Endothelial cell of umbilical vein (primary cell): Measurements from ENCODE around the gene CD48. TPM values are rescaled to one million over a fixed set of nuclear protein-coding genes. Genes with fewer than 3 reads are reported as not detected.

Experiments
- BruUV-seq: library from RNA; stranded (reverse); fragments of 400-500 nt; replicated peaks from 2 replicates; lab custom pipeline; 2021; lab: Mats Ljungman, UMichigan
- CTCF ChIA-PET: fragments of 300-600, 350-600 bp; sonication (Branson Sonifier 250); formaldehyde crosslinking; loops from one replicate; lab custom pipeline; 2021; ENCODE audit warnings: antibody characterized with exemption, inconsistent platforms; lab: Charles Lee
- POLR2A ChIA-PET: fragments of 300-600, 350-600 bp; sonication (Branson Sonifier 250); formaldehyde crosslinking; loops from one replicate; lab custom pipeline; 2021; ENCODE audit warnings: antibody characterized with exemption, inconsistent platforms; lab: Charles Lee
- DNase-seq: peaks from one replicate; pipeline ENCODE4 v3.0.0-alpha.2; 2011; ENCODE audit warnings: low read depth, low spot score
- FAIRE-seq: peaks from 2 replicates; lab custom pipeline; 2011; peaks lifted over from hg19 to GRCh38; lab: Jason Lieb, UNC
- H2AFZ ChIP-seq: 2 replicates; pipeline ENCODE4 v1.6.0; 2012; ENCODE audit warnings: low read depth, low read length, control low read depth, inconsistent platforms
- H3K27ac ChIP-seq: 2 replicates; pipeline ENCODE4 v1.5.1; 2011; ENCODE audit warnings: low read depth, mild to moderate bottlenecking, control low read depth, low read length, moderate library complexity; ENCODE audit not compliant: insufficient read depth
- H3K27me3 ChIP-seq, 2 experiments: 2 replicates each; pipeline versions ENCODE4 v1.6.0 to v1.6.1; 2011; ENCODE audit warnings: low read length in 2 of 2, mixed read lengths in 1 of 2; ENCODE audit not compliant: control insufficient read depth in 2 of 2, insufficient read depth in 2 of 2
- H3K36me3 ChIP-seq, 2 experiments: 2 replicates in 1 of 2; 3 replicates in 1 of 2; pipeline ENCODE4 v1.5.1; 2011; ENCODE audit warnings: low read length in 2 of 2, mild to moderate bottlenecking in 1 of 2, moderate library complexity in 1 of 2; ENCODE audit not compliant: control insufficient read depth in 2 of 2, insufficient read depth in 2 of 2; ENCODE audit errors: extremely low read depth in 1 of 2
- H3K4me1 ChIP-seq: 3 replicates; pipeline ENCODE4 v1.5.1; 2011; ENCODE audit warnings: mild to moderate bottlenecking, low read length; ENCODE audit not compliant: control insufficient read depth, insufficient read depth; ENCODE audit errors: extremely low read depth
- H3K4me2 ChIP-seq: 2 replicates; pipeline ENCODE4 v1.6.1; 2011; ENCODE audit warnings: low read length, control low read depth, mixed read lengths; ENCODE audit not compliant: insufficient read depth
- H3K4me3 ChIP-seq, 3 experiments: fragments of 200-600 bp in 1 of 3; sonication (generic), shearing (Covaris generic) in 1 of 3; replicated peaks in 1 of 3; 2 replicates each; pipeline ENCODE4 v1.5.1; 2011 to 2016; ENCODE audit warnings: control low read depth in 3 of 3, low read length in 3 of 3, mild to moderate bottlenecking in 2 of 3, inconsistent platforms in 1 of 3, low read depth in 1 of 3, moderate library complexity in 1 of 3; ENCODE audit not compliant: insufficient read depth in 1 of 3
- H3K79me2 ChIP-seq: 2 replicates; pipeline ENCODE4 v1.6.0; 2012; ENCODE audit warnings: low read length, inconsistent platforms; ENCODE audit not compliant: control insufficient read depth, insufficient read depth
- H3K9ac ChIP-seq: replicated peaks from 2 replicates; pipeline ENCODE3; 2011; ENCODE audit warnings: low read length, control low read depth; ENCODE audit not compliant: insufficient read depth; ENCODE audit errors: extremely low read depth
- H3K9me1 ChIP-seq: replicated peaks from 3 replicates; pipeline ENCODE4 v1.6.0; 2011; ENCODE audit warnings: mild to moderate bottlenecking, low read length; ENCODE audit not compliant: control insufficient read depth, insufficient read depth; ENCODE audit errors: extremely low read depth
- H3K9me3 ChIP-seq: replicated peaks from 2 replicates; pipeline ENCODE4 v1.5.1; 2012; ENCODE audit warnings: low read length, inconsistent platforms; ENCODE audit not compliant: control insufficient read depth, insufficient read depth
- H4K20me1 ChIP-seq: replicated peaks from 2 replicates; pipeline ENCODE3; 2011; ENCODE audit warnings: mild to moderate bottlenecking, low read length; ENCODE audit not compliant: control insufficient read depth, insufficient read depth; ENCODE audit errors: extremely low read depth
- CTCF ChIP-seq, 2 donors: IDR thresholded peaks; 1 replicate in 1 of 2; 2 replicates in 1 of 2; pipeline ENCODE4 v1.5.1; 2011; ENCODE audit warnings: low read length in 2 of 2, mild to moderate bottlenecking in 2 of 2, moderate library complexity in 2 of 2, control low read depth in 1 of 2, inconsistent platforms in 1 of 2, low read depth in 1 of 2; ENCODE audit not compliant: insufficient read depth in 1 of 2; ENCODE audit errors: extremely low read depth in 1 of 2
- EZH2 ChIP-seq: IDR thresholded peaks from 2 replicates; pipeline ENCODE4 v1.6.1; 2012; ENCODE audit warnings: borderline replicate concordance, low read depth, mild to moderate bottlenecking, moderate library complexity, low read length, inconsistent platforms; ENCODE audit not compliant: severe bottlenecking
- FOS ChIP-seq: IDR thresholded peaks from 2 replicates; pipeline ENCODE4 v1.6.1; 2011; ENCODE audit warnings: mild to moderate bottlenecking, low read length, moderate library complexity, borderline replicate concordance; ENCODE audit not compliant: insufficient read depth
- GATA2 ChIP-seq: IDR thresholded peaks from 2 replicates; pipeline ENCODE4 v1.7.0; 2011; ENCODE audit warnings: low read depth, mild to moderate bottlenecking, moderate library complexity, mixed read lengths, low read length; ENCODE audit not compliant: insufficient read length, insufficient read depth
- JUN ChIP-seq: IDR thresholded peaks from 2 replicates; pipeline ENCODE4 v1.6.1; 2011; ENCODE audit warnings: borderline replicate concordance, low read depth; ENCODE audit not compliant: insufficient read length, insufficient read depth
- MAX ChIP-seq: IDR thresholded peaks from 2 replicates; pipeline ENCODE4 v1.6.1; 2011; ENCODE audit not compliant: insufficient read depth, insufficient read length
- MYC ChIP-seq: IDR thresholded peaks from one replicate; pipeline ENCODE4 v1.6.1; 2011; ENCODE audit warnings: mild to moderate bottlenecking, low read depth, low read length
- POLR2A ChIP-seq: IDR thresholded peaks from 2 replicates; pipeline ENCODE4 v1.6.1; 2012; ENCODE audit warnings: low read depth, mild to moderate bottlenecking, control low read depth, low read length
- POLR2AphosphoS5 ChIP-seq: IDR thresholded peaks from 2 replicates; pipeline ENCODE4 v1.6.1; 2012; ENCODE audit warnings: low read depth, mild to moderate bottlenecking, control low read depth, low read length, moderate library complexity; ENCODE audit not compliant: insufficient read depth
- dilution Hi-C: fragments of 300-500 bp; cut with MboI; formaldehyde crosslinking; loops from one replicate; pipeline ENCODE4 v1.15.0; 2019; ENCODE audit warnings: low sequenced_read_pairs; ENCODE audit not compliant: extremely low pct_ligation_motif_present
- intact Hi-C: fragments of 100-400 bp; cut with micrococcal nuclease; formaldehyde crosslinking; loops from one replicate; pipeline ENCODE4 v1.10.0; 2022
- polyA plus RNA-seq, 4 experiments: library from polyadenylated mRNA; depleted of rRNA in 3 of 4; stranded (reverse) in 3 of 4; unstranded in 1 of 4; fragments of >200 nt; gene quantifications; 2 replicates each; pipeline versions ENCODE4 v1.2.1 to v1.2.3, GENCODE V29; 2011 to 2012; ENCODE audit warnings: missing spikeins in 1 of 4
- total RNA-seq: library from RNA; stranded (reverse); gene quantifications from 2 replicates; pipeline ENCODE4 v1.2.3, GENCODE V29; 2021

CD48 gene
- total and polyA plus RNA-seq, 2 donors (not counting 3 experiments of a cell fraction or from before 2014, with no cell fraction given), result not detected

- Histone ChIP-seq H4K20me1 (no peaks in the 10 kb centered on the region), H3K9me1 (no peaks in the 10 kb centered on the region), H2AFZ (no peak overlapping the region), H3K4me3 (no peak overlapping the region), H3K9ac (no peak overlapping the region), H3K9me3 (no peaks in the 10 kb centered on the region), H3K4me2 (no peak overlapping the region), H3K4me1 (no peaks in the 10 kb centered on the region), H3K79me2 (no peaks in the 10 kb centered on the region), H3K27ac (no peak overlapping the region), H3K27me3 (peaks cover 0 to 2% of the 10 kb centered on the region in 2 experiments), H3K36me3 (no peaks in the 10 kb centered on the region)
- no peak for DNase-seq
- intact Hi-C loops, result no loop called here
- TF ChIP-seq POLR2AphosphoS5 (no peak), GATA2 (no peak), JUN (no peak), EZH2 (no peak), MYC (no peak), FOS (no peak), MAX (no peak), POLR2A (no peak), CTCF (IDR thresholded peaks at IDR 0.05; ENCODE audit: extremely low read depth in 1 of 2, insufficient read depth in 1 of 2, low read depth in 1 of 2, low read length in 2 of 2) (no peak)
- ChIA-PET CTCF (no interaction called here), POLR2A (no interaction called here)
- dilution Hi-C loops, result no loop called here
- no peak for FAIRE-seq
- BruUV-seq, result no TSS peak
These were observed 31.6 kb upstream of the CD48 start for GRCh38 chr1:160743266-160743665.
